SJCRH30 (cell line): ENCODE measurements around the gene PLA2G6. TPM values are rescaled to one million over a fixed set of nuclear protein-coding genes. Genes with fewer than 3 reads are reported as not detected.
"Not testable (repeated sequence)": the region's sequence is repeated elsewhere in the genome, so short reads cannot be mapped to it uniquely, and the experiment has no call there.

Experiments
- DNase-seq, 2 experiments: peaks; one replicate each; pipeline ENCODE4 v3.0.0-alpha.2; 2015 to 2020
- H3K27ac ChIP-seq: fragments of 250-450 bp; sonication (Bioruptor Pico); 2 replicates; pipeline ENCODE4 v1.5.1; 2020; ENCODE audit warnings: mild to moderate bottlenecking, moderate library complexity
- H3K27me3 ChIP-seq: fragments of 250-450 bp; sonication (Bioruptor Pico); 2 replicates; pipeline ENCODE4 v1.5.1; 2020; ENCODE audit warnings: mild to moderate bottlenecking, moderate library complexity
- H3K36me3 ChIP-seq: fragments of 250-450 bp; sonication (Bioruptor Pico); 2 replicates; pipeline ENCODE4 v1.5.1; 2020; ENCODE audit warnings: mild to moderate bottlenecking, moderate library complexity
- H3K4me1 ChIP-seq: fragments of 250-450 bp; sonication (Bioruptor Pico); 2 replicates; pipeline ENCODE4 v1.5.1; 2020; ENCODE audit warnings: mild to moderate bottlenecking, moderate library complexity
- H3K4me3 ChIP-seq: fragments of 250-450 bp; sonication (Bioruptor Pico); 2 replicates; pipeline ENCODE4 v1.5.1; 2020; ENCODE audit warnings: mild to moderate bottlenecking, moderate library complexity
- H3K9me3 ChIP-seq: fragments of 250-450 bp; sonication (Bioruptor Pico); replicated peaks from 2 replicates; pipeline ENCODE4 v1.5.1; 2020; ENCODE audit warnings: mild to moderate bottlenecking, moderate library complexity
- total RNA-seq: library from RNA; depleted of rRNA; stranded (reverse); fragments of >200 nt; shearing (Covaris generic); gene quantifications from 2 replicates; pipeline ENCODE4 v1.2.3, GENCODE V29; 2014

The PLA2G6 gene
- total RNA-seq, 1 experiment from 2014 or later = 5.4 TPM

DNA sequence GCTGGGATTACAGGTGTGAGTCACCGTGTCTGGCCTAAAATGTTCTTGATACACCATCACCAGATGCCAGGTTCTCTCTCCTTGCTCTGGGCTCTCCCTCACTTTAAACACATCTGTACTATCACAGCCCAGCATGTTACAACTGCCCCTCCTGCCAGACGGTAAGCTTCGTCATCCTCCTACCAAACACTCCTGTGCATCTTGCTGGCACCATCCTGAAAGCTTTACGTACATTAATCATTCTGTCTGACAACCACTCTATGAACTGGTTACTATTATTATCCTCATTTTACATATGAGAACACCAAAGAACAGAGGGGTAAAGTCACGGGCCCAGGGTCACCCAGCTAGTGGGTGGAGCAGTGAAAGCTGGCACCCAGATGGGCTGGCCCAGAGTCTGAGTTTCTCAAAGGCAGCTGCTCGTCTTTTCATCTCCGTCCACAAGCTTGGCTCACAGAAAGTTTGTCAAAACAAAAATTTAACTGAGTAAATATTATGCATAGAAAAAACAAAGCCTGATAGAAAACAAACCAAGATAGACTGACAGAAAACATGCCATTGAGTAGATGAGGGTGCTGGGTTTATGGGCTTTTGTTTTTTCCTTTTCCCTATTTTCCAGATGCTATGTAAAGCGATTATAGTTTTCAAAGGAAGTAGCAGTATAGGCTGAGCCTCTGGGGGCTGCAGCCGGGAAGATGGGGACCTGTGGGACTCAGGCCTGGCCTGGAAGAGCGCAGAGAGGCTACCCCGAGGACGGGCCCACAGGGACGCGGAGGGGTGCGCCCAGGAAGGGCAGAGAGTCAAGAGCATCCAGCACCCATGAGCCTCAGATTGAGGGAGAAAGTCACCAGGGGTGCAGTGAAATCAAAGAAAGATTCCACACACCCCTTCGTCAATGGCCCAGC, 9.5 kb downstream of the PLA2G6 start:
- no peaks in the 10 kb centered on the region for H3K36me3 ChIP-seq
- H3K27ac ChIP-seq = no peak overlapping the region
- no peaks in the 10 kb centered on the region for H3K9me3 ChIP-seq
- no peaks in the 10 kb centered on the region for H3K27me3 ChIP-seq
- H3K4me3 ChIP-seq = no peak overlapping the region
- no peak for DNase-seq
- peaks cover 20% of the 10 kb centered on the region for H3K4me1 ChIP-seq

DNA sequence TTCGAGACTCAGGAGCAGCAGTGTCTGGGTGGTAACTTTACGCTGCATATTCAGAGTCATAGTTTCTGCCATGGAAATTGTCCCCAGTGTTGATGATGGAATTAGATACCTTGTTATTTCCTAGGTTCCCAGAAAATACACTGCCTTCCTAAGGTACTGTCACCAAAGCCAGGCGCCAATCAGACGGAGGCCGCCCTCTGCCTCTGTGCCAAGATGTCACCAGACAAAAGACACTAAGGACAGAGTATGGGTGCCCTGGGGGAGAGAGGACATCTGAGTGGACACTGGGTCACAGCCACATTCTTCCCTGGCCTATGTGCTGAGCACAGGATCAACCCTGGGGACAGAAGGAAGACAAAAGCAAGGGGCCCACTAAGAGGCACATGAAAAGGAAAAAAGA, 11.2 kb downstream of the PLA2G6 start:
- Histone ChIP-seq H3K36me3 (no peaks in the 10 kb centered on the region), H3K4me3 (no peak overlapping the region), H3K27ac (no peak overlapping the region), H3K4me1 (peaks cover 8% of the 10 kb centered on the region), H3K9me3 (no peaks in the 10 kb centered on the region), H3K27me3 (no peaks in the 10 kb centered on the region)
- DNase-seq = no peak

DNA sequence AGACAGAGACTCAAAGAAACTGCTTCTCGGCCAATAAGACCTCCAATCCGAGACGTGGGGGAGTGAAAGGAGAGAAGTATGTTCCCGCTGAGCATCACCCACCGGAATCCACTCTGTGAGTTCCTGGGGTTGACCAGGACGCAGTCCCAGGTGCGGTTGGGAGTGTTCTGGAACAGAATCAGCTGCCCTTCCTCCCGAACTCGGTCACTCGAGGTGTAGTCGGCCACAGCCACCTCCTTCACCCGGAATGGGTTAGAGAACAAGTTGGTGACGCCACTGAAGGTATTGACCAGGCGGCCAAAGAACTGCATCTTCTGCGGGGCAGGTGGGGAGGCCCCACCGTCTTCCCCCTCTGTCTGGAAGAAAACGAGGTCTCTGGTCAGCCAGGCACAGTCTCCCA, 12.5 kb downstream of the PLA2G6 start:
- Histone ChIP-seq H3K9me3 (no peaks in the 10 kb centered on the region), H3K36me3 (no peaks in the 10 kb centered on the region), H3K27ac (no peak overlapping the region), H3K27me3 (no peaks in the 10 kb centered on the region), H3K4me1 (peaks cover 7% of the 10 kb centered on the region), H3K4me3 (no peak overlapping the region)
- DNase-seq = no peak

DNA sequence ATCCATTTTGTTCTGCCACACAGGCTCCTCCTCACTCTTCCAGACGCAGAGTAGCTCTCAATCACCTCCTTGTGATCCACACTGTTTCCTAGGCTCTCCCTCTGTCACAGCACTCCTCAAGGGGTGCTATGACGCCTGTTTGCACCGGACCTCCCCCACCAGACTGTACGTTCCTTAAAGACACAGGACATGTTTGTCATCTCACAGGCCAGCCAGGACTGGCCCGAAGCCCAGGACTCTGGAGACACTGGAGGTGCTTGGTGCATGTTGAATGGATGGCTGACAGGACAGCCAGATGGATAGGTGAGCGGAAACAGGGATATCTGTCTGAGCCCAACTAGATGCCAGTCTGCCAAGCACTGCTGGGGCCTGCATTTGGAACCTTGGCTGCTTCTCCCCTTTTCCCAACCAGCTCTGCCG, 13.6 kb downstream of the PLA2G6 start:
- Histone ChIP-seq H3K36me3 (no peaks in the 10 kb centered on the region), H3K27ac (no peak overlapping the region), H3K4me1 (peaks cover 6% of the 10 kb centered on the region), H3K4me3 (no peak overlapping the region), H3K9me3 (no peaks in the 10 kb centered on the region), H3K27me3 (no peaks in the 10 kb centered on the region)
- no peak for DNase-seq

DNA sequence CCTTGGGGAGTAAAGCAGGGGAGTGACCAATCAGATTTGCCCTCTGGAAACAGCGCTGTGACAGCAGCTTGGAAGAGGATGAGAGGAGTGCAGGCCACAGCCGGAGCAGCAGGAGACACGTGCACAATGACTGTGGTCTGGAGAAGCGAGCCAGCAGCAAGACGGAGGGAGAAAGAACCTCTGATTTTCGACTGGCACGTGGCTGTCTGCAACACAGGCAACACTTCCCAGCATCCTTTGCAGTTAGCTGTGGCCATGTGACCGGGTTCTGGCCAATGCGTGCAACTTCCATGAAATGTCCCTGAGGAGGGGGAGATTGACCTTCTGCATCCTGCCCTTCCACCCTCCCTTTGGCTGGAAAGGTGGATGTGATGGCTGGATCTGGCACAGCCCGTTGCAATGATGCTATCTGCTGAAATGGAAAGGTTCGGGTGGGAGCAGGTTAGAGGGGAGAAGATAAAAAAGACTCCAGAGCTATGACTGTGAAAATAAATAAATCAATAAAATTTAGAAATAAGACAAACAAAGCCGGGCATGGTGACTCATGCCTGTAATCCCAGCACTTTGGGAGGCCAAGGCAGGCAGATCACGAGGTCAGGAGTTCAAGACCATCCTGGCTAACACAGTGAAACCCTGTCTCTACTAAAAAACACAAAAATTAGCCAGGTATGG, 15.6 kb downstream of the PLA2G6 start:
- DNase-seq = no peak
- H3K27me3 ChIP-seq = no peaks in the 10 kb centered on the region

DNA sequence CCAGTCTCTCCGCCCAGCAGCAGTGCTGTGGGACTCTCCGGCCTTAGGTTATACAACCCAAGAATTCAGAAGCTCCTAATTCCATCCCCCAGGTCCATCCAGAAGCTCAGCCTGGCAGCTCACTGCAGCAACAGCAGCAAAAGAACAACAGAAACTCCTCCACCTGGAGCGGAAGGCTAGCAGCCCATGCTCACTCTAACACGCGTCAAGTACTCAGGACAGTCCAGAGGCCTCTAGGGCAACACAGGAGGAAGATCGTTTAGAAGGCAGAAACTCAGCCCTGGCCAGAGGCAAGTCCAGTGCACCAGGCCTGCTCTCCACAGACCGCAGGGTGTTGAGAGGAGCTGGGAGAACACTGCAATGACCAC, 17.1 kb downstream of the PLA2G6 start:
- Histone ChIP-seq H3K9me3 (no peaks in the 10 kb centered on the region), H3K4me3 (no peak overlapping the region), H3K27me3 (no peaks in the 10 kb centered on the region), H3K4me1 (no peaks in the 10 kb centered on the region), H3K36me3 (no peaks in the 10 kb centered on the region), H3K27ac (no peak overlapping the region)
- no peak for DNase-seq

More for the DNA sequence above, 15.6 kb downstream of the PLA2G6 start:
- H3K4me1 ChIP-seq = no peaks in the 10 kb centered on the region
- no peak overlapping the region for H3K27ac ChIP-seq
- no peaks in the 10 kb centered on the region for H3K9me3 ChIP-seq
- no peaks in the 10 kb centered on the region for H3K36me3 ChIP-seq
- H3K4me3 ChIP-seq = no peak overlapping the region

DNA sequence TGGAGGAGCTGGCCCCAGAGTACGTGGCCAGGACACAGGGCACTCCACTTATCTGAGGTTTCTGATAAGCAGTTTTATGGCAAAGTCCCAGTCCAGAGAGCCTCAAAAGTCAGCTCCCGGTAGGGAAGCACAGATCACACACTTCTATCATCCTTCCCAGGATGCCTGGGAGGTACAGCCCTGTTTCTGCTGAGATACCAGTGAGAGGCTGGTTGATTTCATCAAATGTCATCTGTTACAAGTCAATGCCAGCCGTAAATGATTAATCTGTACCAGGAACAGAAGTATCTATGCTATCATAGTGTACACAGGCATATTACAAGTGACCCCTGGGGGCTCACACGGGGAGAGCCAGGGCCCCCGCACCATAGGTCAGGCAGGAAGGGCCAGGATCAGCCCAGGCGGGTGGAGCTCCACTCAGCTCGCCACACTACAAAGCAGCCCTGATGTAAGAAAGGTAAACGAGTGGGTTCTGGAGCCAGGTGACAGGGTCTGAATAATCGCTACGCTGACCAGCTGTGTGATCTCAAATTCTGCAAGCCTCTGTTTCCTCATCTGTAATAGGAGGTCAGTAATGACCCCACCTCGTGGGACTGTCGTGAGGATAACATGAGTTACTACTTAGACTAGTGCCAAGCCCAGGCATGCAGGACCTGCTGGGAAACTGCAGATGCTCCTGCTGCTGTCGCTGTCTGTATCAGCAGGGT, 17.6 kb downstream of the PLA2G6 start:
- no peaks in the 10 kb centered on the region for H3K36me3 ChIP-seq
- H3K4me3 ChIP-seq = no peak overlapping the region
- DNase-seq = no peak
- no peaks in the 10 kb centered on the region for H3K27me3 ChIP-seq
- H3K4me1 ChIP-seq = no peaks in the 10 kb centered on the region
- H3K9me3 ChIP-seq = no peaks in the 10 kb centered on the region
- no peak overlapping the region for H3K27ac ChIP-seq

DNA sequence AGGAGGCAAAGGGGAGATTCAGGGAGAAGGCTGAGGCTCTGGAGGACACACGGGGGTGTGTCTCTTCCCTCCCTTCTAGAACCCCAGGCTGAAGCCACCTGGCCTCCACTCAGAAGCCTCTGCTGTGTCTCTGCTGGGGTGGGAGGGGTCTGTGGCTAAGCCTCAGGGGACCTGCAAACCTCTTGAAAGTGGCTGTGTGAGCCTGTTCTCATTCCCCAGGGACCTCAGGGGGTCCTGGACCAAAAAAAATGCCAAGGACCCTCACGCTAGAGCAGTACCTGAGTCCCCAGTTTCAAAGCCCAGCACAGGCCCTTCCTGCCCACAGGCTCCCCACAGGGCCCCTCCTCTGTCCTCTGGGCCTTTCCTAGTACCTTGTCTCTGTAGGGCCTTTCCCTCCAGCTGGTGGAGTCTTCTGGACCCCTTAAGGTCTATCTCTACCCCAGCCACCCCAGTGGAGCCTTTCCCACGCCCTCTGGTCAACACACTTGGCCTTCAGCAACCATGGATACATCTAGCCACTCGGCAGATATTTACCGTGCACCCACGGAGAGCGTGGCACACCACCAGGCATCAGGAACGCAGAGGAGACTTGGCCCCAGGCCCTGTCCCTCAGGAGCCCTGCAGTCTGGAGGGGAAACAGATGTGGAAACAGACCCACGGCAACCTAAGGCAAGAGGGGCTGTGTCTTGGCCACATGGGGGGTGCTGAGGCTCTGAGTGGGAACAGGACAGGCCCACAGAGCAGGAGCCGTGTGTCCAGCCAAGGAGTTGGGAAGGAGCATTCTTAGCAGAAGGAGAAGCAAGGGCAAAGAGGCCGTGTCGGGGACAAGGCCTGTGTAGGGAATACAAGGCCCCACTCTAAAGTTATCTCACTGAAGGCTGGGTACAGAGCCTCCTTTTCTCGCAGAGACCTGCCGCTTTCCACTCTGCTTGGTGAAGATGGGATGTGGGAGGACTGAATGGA, 18.5 kb downstream of the PLA2G6 start:
- H3K9me3 ChIP-seq = no peaks in the 10 kb centered on the region
- no peak for DNase-seq
- no peaks in the 10 kb centered on the region for H3K27me3 ChIP-seq
- H3K4me3 ChIP-seq = no peak overlapping the region
- H3K36me3 ChIP-seq = no peaks in the 10 kb centered on the region
- no peak overlapping the region for H3K27ac ChIP-seq
- H3K4me1 ChIP-seq = no peaks in the 10 kb centered on the region

DNA sequence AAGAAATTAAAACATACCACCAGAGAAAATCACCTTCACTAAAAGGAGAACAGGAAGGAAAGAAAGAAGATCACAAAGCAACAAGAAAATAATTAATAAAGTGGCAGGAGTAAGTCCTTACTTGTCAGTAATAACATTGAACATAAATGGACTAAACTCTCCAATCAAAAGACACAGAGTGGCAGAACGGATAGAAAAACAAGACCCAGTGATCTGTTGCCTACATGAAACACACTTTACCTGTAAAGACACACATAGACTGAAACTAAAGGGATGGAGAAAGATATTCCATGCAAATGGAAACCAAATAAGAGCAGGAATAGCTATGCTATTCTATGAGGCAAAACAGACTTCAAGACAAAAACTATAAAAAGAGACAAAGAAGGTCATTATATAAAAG, 25.9 kb downstream of the PLA2G6 start:
- Histone ChIP-seq H3K27ac (no peak overlapping the region), H3K9me3 (no peaks in the 10 kb centered on the region), H3K36me3 (no peaks in the 10 kb centered on the region), H3K27me3 (no peaks in the 10 kb centered on the region), H3K4me3 (no peak overlapping the region), H3K4me1 (peaks cover 7% of the 10 kb centered on the region; the same call in 1 of the 2 replicates)
- no peak for DNase-seq

DNA sequence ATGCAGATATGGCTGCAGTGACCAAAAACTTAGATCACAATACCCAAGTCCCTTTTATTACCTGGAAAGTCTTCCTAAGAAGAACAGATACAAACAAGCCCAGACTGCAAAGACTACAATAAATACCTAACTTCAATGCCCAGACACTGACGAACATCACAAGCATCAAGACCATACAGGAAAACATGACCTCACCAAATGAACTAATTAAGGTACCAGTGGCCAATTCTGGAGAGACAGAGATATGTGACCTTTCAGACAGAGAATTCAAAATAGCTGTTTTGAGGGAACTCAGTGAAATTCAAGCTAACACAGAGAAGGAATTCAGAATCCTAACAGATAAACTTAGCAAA, 27.1 kb downstream of the PLA2G6 start:
- not testable (repeated sequence) for H3K4me3 ChIP-seq, H3K9me3 ChIP-seq, H3K36me3 ChIP-seq, H3K27me3 ChIP-seq, DNase-seq, H3K4me1 ChIP-seq, H3K27ac ChIP-seq

DNA sequence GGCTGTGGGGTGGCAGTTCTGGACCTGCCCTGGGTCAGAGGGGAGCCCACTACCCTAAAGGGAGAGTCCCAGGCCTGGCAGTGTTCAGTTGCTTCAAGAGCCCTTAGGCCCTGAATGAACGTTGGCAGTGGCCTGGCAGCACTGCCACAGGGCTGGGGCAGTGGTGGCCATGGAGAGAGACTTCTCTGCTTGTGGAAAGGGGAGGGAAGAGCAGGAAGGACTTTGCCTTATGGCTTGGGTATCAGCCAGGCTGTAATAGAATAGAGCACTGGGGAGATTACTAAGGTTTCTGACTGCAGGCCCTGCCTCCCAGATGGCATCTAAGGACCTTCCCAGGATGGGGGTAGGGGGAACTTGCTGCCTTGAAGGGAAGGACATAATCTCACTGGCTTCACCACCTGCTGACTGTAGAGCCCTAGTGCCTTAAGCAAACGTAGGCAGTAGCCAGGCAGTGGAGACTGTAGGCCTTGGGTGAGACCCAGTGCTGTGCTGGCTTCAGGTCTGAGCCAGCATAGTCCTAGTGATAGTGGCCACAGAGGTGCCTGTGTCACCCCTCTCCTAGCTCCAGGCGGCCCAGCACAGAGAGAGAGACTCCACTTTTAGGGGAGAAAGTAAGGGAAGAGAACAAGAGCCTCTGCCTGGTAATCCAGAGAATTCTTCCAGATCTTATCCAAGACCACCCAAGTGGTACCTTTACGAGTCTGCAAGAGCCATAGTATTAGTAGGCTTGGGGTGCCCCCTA, 27.6 kb downstream of the PLA2G6 start:
- no peaks in the 10 kb centered on the region for H3K9me3 ChIP-seq
- peak; percentile 66 to 73 for DNase-seq
- no peaks in the 10 kb centered on the region for H3K27me3 ChIP-seq
- no peak overlapping the region for H3K4me3 ChIP-seq
- H3K27ac ChIP-seq = no peak overlapping the region
- H3K4me1 ChIP-seq = peaks cover 7% of the 10 kb centered on the region; the same call in 1 of the 2 replicates
- H3K36me3 ChIP-seq = no peaks in the 10 kb centered on the region

DNA sequence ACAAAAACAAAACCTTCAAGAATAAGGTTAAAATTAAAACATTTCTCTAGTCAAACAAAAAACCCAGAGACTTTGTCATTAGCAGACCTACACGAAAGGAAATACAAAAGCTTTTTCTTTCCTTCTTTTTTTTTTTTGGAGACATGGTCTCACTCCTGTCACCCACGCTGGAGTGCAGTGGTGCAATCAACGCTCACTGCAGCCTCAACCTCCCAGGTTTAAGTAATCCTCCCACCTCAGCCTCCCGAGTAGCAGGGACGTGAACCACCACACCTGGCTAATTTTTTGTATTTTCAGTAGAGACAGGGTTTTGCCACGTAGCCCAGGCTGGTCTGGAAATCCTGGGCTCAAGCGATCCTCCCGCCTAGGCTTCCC, 30.5 kb downstream of the PLA2G6 start:
- Histone ChIP-seq H3K4me1 (peaks cover 13% of the 10 kb centered on the region), H3K27ac (no peak overlapping the region)
- DNase-seq = no peak

DNA sequence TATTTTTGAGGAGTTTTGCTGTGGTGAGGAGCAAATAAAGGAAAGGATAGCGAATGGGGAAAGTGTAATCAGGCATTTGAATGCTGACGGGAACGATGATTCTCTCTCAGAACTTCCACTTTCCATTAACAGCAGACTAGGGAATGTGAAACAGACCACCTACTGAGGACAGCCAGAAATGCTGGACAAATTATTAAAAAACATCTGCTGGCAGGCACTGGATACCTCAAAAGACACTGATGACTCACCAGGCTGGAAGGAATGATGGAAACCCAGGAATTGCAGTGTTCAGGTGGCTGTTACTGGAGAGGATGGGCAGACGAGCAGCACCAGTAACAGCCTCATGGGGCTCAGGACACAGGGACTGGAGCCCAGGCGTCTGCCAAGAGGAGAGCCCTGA, 33.4 kb downstream of the PLA2G6 start:
- Histone ChIP-seq H3K27ac (no peak overlapping the region), H3K4me3 (no peak overlapping the region), H3K36me3 (no peaks in the 10 kb centered on the region), H3K4me1 (peaks cover 6% of the 10 kb centered on the region), H3K9me3 (no peaks in the 10 kb centered on the region), H3K27me3 (no peaks in the 10 kb centered on the region)
- DNase-seq = peak in 1 of 2 experiments; percentile 48

More for the DNA sequence above, 30.5 kb downstream of the PLA2G6 start:
- no peaks in the 10 kb centered on the region for H3K9me3 ChIP-seq
- no peak overlapping the region for H3K4me3 ChIP-seq
- H3K27me3 ChIP-seq = no peaks in the 10 kb centered on the region
- no peaks in the 10 kb centered on the region for H3K36me3 ChIP-seq

DNA sequence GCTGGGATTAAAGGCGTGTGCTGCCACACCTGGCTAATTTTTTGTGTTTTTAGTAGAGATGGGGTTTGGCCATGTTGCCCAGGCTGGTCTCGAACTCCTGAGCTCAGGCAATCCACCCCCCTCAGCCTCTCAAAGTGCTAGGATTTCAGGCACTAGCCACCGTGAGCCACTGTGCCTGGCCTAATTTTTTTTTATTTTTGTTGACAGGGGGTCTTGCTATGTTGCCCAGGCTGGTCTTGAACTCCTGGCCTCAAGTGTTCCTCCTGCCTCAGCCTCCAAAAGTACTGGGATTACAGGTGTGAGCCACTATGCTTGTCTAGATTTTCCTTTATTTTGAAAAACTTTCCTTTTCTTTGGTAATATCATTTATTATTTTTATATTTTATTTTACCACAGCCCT, 35.5 kb downstream of the PLA2G6 start:
- not testable (repeated sequence) for H3K27me3 ChIP-seq, H3K27ac ChIP-seq, H3K4me1 ChIP-seq, H3K4me3 ChIP-seq, H3K36me3 ChIP-seq, H3K9me3 ChIP-seq, DNase-seq
